Measurements from ENCODE around the gene GRK5.

The GRK5 gene

DNA sequence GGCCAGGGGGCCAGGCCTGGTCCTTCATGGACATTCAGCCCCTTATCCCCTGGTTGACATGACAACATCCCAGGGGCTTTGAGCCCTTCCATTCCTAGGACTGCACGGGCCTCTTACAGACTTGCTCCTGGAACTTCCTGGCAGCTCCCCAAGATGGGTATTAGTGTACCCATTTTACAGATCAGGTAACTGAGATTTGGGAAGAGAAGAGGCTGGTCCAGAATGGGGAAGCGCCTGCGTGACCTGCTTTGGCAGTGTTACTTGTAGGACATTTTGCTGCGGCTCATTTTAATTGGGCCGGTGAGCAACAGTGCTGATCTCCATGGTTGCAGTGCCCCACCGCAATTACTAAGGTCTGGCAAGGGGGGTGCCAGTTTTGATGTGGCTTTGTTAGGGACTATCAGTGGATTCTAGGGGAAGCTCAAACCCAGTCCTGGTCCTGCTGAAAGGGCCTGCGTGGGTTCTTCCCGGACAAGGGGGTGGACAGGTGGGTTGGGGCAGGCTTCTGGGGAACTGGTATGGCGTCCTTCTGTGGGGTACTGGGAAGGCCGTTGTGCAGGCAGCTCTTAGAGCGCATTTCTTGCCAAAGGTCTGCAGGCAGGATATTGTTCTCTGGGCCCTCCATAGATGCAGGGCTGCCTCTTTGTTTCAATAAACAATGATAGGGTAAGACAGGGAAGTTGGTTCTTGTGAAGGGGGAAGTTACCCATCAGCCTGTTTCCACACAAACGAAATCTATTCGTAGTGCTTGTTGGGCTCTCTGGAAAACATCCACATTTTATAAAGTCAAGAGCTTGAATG is 197.5 kb downstream of the GRK5 start:
- no peak for DNase-seq (ENCODE audit: low read depth, low spot score)

DNA sequence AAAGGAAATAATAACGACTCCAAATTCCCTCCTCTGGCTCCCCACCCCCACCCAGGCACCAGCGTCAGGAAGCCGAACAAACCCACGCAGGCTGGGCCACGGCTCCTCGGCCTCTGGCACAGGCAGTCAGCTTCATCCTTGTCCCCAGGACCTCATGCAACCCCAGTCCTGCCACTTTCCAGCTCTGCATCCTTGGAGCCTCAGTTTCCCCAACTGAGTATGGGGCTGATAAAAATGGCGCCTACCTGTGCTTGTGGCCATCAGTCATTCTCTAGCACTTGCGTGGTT is 198.1 kb downstream of the GRK5 start:
- DNase-seq (ENCODE audit: low read depth, low spot score), result no peak

- DNase-seq (ENCODE audit: low read depth, low spot score), result no peak
These were observed 198.8 kb downstream of the GRK5 start for GRCh38 chr10:119406137-119406536.

DNA sequence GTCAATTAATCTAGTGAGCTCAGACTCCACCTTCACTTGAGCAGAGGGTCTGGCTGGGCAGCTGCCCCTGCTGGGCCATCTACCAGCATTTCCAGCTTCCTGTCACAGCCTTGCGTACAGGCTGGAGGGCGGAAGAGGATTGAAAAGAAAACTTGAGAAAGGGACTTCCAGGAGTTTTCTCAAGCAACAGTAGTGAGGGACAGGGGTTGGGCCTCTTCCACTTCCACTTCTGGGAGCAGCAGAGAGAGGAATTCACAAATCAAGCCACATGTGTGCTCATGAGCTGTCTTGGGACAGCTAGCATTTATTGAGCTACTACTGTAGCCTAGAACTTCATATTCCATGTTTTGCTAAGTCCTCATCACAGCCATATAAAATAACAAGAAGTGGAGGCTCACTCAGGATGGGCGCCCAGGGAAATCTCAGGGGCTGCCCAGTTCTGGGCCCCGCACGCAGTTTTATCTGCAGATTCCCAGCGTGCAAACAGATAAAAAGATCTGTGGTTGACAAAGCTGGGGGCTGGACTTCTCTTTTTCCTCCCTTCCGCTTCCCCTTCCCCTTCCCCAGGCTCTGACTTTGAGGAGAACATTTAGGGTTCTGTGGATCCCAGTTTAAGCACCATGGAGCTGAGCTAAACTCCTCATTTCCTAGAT is 199.4 kb downstream of the GRK5 start:
- DNase-seq (ENCODE audit: low read depth, low spot score), result no peak

DNA sequence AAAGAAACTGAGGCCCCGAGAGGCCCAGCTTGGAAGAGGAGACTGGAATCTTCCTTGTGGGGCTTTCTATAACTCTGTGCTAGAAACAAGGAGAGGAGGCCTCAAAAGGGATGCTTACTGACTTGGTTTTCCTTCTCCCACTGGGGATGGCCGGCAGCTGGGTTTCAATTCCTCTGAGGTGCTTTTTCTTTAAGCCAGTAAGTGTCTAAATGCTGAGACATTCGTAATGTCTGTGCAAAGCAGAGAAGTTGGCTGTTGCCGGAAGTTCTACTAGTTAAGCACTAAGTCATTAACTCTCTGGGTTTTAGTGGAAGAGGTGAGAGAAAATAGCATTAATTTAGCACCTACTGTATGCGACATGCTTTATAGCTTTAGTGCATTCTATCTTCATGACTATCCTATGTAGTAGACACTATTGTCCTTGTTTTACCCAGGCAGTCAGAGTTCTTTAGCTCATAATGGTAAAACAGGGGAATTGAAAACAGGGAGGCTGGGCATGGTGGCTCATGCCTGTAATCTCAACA is 199.9 kb downstream of the GRK5 start:
- DNase-seq (ENCODE audit: low read depth, low spot score), result no peak

DNA sequence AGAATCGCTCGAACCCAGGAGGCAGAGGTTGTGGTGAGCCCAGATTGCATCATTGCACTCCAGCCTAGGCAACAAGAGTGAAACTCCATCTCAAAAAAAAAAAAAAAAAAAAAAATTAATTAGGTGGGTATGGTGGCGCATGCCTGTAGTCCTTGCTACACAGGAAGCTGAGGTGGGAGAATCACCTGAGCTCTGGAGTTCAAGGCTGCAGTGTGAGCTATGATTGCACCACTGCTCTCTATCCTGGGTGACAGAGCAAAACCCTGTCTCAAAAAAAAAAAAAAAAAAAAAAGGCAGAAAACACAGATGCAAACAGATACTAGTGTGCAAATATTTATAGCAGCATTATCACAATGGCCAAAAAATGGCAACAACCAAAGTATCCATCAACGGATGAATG is 200.7 kb downstream of the GRK5 start:
- DNase-seq (ENCODE audit: low read depth, low spot score), result no peak

GRCh38 chr10:119408969-119409371 is 201.6 kb downstream of the GRK5 start:
- no peak for DNase-seq (ENCODE audit: low read depth, low spot score)

GRCh38 chr10:119409385-119409784 is 202.0 kb downstream of the GRK5 start:
- no peak for DNase-seq (ENCODE audit: low read depth, low spot score)

- no peak for DNase-seq (ENCODE audit: low read depth, low spot score)
These were observed 202.5 kb downstream of the GRK5 start for GRCh38 chr10:119409906-119410305.

GRCh38 chr10:119410361-119411116 is 203.2 kb downstream of the GRK5 start:
- DNase-seq (ENCODE audit: low read depth, low spot score), result no peak

GRCh38 chr10:119412244-119413092 is 205.1 kb downstream of the GRK5 start:
- DNase-seq (ENCODE audit: low read depth, low spot score), result no peak

- DNase-seq (ENCODE audit: low read depth, low spot score), result no peak
These were observed 205.7 kb downstream of the GRK5 start for GRCh38 chr10:119413093-119413453.

DNA sequence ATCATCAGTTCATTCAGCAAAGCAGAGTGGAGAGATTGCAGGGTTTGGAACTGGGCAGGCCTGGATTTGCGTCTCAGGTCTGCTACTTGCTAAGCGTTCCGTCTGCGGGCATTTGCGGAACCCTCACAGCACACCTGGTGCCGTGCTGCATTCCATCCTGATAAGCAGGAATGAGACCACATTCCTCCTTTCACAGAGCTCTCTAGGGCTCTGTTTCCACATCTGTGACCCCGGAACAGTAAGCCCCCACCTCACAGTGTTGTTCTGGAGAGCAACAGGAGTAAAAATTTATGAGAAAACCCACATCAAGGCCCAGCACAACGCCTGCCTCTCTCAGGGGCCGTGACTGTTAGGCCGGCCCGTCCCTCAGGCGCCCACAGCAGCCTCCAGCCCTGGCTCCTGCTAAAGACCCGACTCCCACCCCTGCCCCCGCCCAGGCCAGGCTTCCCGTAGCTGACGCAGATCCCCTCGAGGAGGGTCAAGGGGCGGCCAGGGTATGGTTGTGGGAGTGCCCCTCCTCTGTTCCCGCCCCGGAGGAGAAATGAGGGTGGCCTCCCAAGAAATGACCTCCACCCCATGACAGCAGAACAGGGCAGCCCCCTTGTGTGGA is 206.2 kb downstream of the GRK5 start:
- no peak for DNase-seq (ENCODE audit: low read depth, low spot score)

- DNase-seq (ENCODE audit: low read depth, low spot score), result no peak
These were observed 206.8 kb downstream of the GRK5 start for GRCh38 chr10:119414081-119414611.

DNA sequence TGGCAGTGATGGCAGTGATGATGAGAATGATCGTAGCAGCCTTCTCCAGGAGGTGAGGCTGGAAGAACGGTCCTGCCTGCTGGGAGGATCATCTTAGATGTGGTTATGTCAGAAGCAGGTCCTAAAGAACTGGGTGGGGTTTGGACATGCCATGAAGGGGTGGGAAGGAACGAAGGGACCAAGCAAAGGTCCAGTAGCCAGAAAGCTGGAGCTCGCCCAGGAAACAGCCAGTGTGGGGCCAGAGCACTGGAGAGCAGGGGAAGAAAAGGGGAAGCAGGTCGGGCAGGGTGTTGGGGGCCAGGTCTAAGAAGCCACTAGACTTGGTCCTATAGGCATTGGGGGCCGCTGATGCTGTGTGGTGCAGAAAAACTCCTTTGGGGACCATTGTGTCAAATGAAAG is 207.8 kb downstream of the GRK5 start:
- DNase-seq (ENCODE audit: low read depth, low spot score), result no peak

- no peak for DNase-seq (ENCODE audit: low read depth, low spot score)
These were observed 208.4 kb downstream of the GRK5 start for GRCh38 chr10:119415536-119416503.

GRCh38 chr10:119416855-119417254 is 209.5 kb downstream of the GRK5 start:
- DNase-seq (ENCODE audit: low read depth, low spot score), result peak; percentile 34

GRCh38 chr10:119417852-119418251 is 210.5 kb downstream of the GRK5 start:
- no peak for DNase-seq (ENCODE audit: low read depth, low spot score)

DNA sequence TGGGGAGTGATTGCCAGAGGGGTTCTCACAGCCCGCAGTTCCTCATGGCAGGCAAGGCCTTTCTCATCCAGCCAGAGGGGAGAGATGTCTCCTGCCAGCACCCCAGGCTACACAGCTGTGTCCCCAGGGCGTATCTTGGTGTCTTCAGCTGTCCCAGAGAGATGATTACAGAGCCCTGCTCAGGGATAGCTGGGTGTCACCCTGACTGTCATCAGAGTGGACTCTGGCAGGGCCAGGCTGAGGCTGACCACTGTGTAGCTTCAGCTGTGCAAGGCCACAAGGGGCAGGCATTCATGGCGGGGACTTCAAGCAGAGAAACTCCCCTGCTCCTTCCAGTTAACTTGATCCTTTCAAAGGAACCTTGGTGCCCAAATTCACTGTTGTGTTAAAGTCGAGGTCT is 211.0 kb downstream of the GRK5 start:
- no peak for DNase-seq (ENCODE audit: low read depth, low spot score)

DNA sequence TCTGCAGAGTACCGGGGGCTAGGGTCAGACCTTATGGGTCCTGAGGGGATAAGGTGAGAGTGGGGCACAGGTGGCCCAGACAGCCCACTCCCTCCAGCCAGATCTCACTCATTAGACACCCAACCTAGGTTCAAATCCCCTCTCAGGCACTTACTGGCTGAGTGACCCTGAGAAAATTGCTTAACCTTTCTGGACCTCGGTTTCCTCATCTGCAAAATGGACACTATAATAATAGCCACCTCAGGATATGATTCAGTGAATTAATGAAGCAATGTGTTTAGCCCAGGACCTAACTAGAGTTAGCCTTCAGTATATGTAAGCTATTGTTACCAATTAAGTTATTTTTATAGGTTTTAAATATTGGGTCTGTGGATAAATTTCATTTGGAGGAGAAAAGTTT is 212.6 kb downstream of the GRK5 start:
- no peak for DNase-seq (ENCODE audit: low read depth, low spot score)
